ENCODE data around the gene PNPLA1.
A peak's percentile ranks its signal among the peaks of the same experiment; 100 is the strongest.

Gene PNPLA1

GRCh38 chr6:36246506-36247268 is 23.2 kb upstream of the PNPLA1 start:
- Histone ChIP-seq H3K79me2 (ENCODE audit: control insufficient read depth, insufficient read depth, low read length, unreplicated experiment) (no peaks in the 10 kb centered on the region), H3K4me3 (ENCODE audit: low read depth, low read length) (no peak overlapping the region), H3K27me3 (ENCODE audit: insufficient read depth, low read length) (no peaks in the 10 kb centered on the region), H3K4me1 (ENCODE audit: control insufficient read depth, insufficient read depth, low read length, unreplicated experiment) (peaks cover 33% of the 10 kb centered on the region), H3K36me3 (ENCODE audit: insufficient read depth, low read length) (no peaks in the 10 kb centered on the region), H3K27ac (ENCODE audit: low read depth, low read length) (no peak overlapping the region), H2AFZ (ENCODE audit: low read length, unreplicated experiment) (no peak overlapping the region)

DNA sequence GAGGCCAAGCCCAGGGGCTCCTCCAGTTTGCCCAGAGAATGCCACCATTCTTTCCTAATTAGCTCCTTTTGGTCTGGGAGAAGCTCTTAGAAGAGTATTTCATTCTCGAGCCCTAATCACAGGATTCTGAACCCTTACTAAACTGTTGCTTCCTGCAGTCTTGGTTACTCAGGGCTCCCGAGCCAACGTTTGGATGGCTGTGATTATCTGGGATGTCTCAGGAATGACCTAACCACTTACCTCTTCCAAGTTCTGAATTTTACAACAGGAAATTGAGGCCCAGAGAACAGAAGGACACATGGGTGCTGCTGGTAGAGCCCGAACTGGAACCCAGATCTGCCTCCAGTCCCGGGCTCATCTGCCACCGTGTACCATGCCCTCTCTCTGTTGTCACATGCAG is 22.2 kb upstream of the PNPLA1 start:
- Histone ChIP-seq H3K79me2 (ENCODE audit: control insufficient read depth, insufficient read depth, low read length, unreplicated experiment) (no peaks in the 10 kb centered on the region), H2AFZ (ENCODE audit: low read length, unreplicated experiment) (peak overlapping the region; percentile 86), H3K27ac (ENCODE audit: low read depth, low read length) (peak overlapping the region; percentile 86), H3K36me3 (ENCODE audit: insufficient read depth, low read length) (no peaks in the 10 kb centered on the region), H3K27me3 (ENCODE audit: insufficient read depth, low read length) (no peaks in the 10 kb centered on the region), H3K4me3 (ENCODE audit: low read depth, low read length) (0 out of 2 replicates have a peak overlapping the region, but pooled peaks have one; percentile 11), H3K4me1 (ENCODE audit: control insufficient read depth, insufficient read depth, low read length, unreplicated experiment) (peaks cover 33% of the 10 kb centered on the region)

DNA sequence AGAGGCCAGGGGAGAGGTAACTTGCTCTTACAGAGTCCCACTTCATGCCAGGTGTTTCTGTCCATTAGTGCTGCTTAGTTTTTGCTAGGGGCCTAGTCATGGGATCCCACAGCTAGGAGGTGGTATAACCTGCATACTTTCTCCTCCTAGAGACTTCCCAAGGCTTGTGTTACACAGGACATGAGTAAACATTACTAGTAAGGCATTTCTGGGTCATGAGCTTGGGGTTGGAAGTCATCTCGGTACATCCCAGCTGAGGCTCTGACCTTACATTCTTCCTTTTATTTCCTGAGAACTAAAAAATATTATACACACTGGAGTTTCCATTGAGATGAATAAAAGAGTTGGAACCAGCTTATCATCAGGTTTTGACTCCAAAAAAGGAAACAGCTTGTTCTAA is 20.9 kb upstream of the PNPLA1 start:
- Histone ChIP-seq H3K79me2 (ENCODE audit: control insufficient read depth, insufficient read depth, low read length, unreplicated experiment) (no peaks in the 10 kb centered on the region), H3K27me3 (ENCODE audit: insufficient read depth, low read length) (no peaks in the 10 kb centered on the region), H3K4me3 (ENCODE audit: low read depth, low read length) (no peak overlapping the region), H3K36me3 (ENCODE audit: insufficient read depth, low read length) (no peaks in the 10 kb centered on the region), H3K27ac (ENCODE audit: low read depth, low read length) (peak overlapping the region; percentile 86), H3K4me1 (ENCODE audit: control insufficient read depth, insufficient read depth, low read length, unreplicated experiment) (peaks cover 33% of the 10 kb centered on the region), H2AFZ (ENCODE audit: low read length, unreplicated experiment) (peak overlapping the region; percentile 52)

GRCh38 chr6:36249536-36249935 is 20.3 kb upstream of the PNPLA1 start:
- H3K36me3 ChIP-seq (ENCODE audit: insufficient read depth, low read length), result no peaks in the 10 kb centered on the region
- H2AFZ ChIP-seq (ENCODE audit: low read length, unreplicated experiment), result peak overlapping the region; percentile 52
- H3K79me2 ChIP-seq (ENCODE audit: control insufficient read depth, insufficient read depth, low read length, unreplicated experiment), result no peaks in the 10 kb centered on the region
- H3K4me1 ChIP-seq (ENCODE audit: control insufficient read depth, insufficient read depth, low read length, unreplicated experiment), result peaks cover 33% of the 10 kb centered on the region
- no peaks in the 10 kb centered on the region for H3K27me3 ChIP-seq (ENCODE audit: insufficient read depth, low read length)
- H3K27ac ChIP-seq (ENCODE audit: low read depth, low read length), result peak overlapping the region; percentile 86
- no peak overlapping the region for H3K4me3 ChIP-seq (ENCODE audit: low read depth, low read length)

- Histone ChIP-seq H3K27ac (ENCODE audit: low read depth, low read length) (no peak overlapping the region), H3K27me3 (ENCODE audit: insufficient read depth, low read length) (no peaks in the 10 kb centered on the region), H3K79me2 (ENCODE audit: control insufficient read depth, insufficient read depth, low read length, unreplicated experiment) (no peaks in the 10 kb centered on the region), H3K4me1 (ENCODE audit: control insufficient read depth, insufficient read depth, low read length, unreplicated experiment) (peaks cover 33% of the 10 kb centered on the region), H3K36me3 (ENCODE audit: insufficient read depth, low read length) (no peaks in the 10 kb centered on the region), H2AFZ (ENCODE audit: low read length, unreplicated experiment) (no peak overlapping the region), H3K4me3 (ENCODE audit: low read depth, low read length) (no peak overlapping the region)
Observed at GRCh38 chr6:36252005-36252404, 17.9 kb upstream of the PNPLA1 start.

GRCh38 chr6:36263390-36264000 is 6.4 kb upstream of the PNPLA1 start:
- Histone ChIP-seq H3K79me2 (ENCODE audit: control insufficient read depth, insufficient read depth, low read length, unreplicated experiment) (no peaks in the 10 kb centered on the region), H3K4me3 (ENCODE audit: low read depth, low read length) (no peak overlapping the region), H2AFZ (ENCODE audit: low read length, unreplicated experiment) (no peak overlapping the region), H3K36me3 (ENCODE audit: insufficient read depth, low read length) (no peaks in the 10 kb centered on the region), H3K4me1 (ENCODE audit: control insufficient read depth, insufficient read depth, low read length, unreplicated experiment) (no peaks in the 10 kb centered on the region), H3K27ac (ENCODE audit: low read depth, low read length) (no peak overlapping the region), H3K27me3 (ENCODE audit: insufficient read depth, low read length) (peaks cover 16% of the 10 kb centered on the region)

DNA sequence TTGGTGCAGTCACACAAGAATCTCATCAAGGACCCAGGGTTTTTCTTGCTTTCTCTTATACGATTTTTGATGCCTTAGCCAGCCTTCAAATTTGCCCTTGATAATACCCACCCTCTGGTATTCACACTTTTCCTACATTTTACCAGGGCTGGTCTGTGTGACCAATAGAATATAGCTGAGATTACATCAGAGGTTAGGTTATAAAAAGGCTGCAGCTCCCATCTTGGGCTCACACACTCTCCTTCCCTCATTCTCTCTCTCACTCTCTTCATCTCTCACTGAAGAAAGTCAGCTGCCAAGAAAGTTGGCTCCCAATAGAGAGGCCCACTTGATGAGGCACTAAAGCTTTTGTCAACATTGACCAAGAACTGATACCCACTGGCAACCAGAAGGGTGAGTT is 4.1 kb upstream of the PNPLA1 start:
- H3K27me3 ChIP-seq (ENCODE audit: insufficient read depth, low read length), result peaks cover 14% of the 10 kb centered on the region
- no peak overlapping the region for H3K4me3 ChIP-seq (ENCODE audit: low read depth, low read length)
- no peak overlapping the region for H2AFZ ChIP-seq (ENCODE audit: low read length, unreplicated experiment)
- no peaks in the 10 kb centered on the region for H3K4me1 ChIP-seq (ENCODE audit: control insufficient read depth, insufficient read depth, low read length, unreplicated experiment)
- no peak overlapping the region for H3K27ac ChIP-seq (ENCODE audit: low read depth, low read length)
- H3K79me2 ChIP-seq (ENCODE audit: control insufficient read depth, insufficient read depth, low read length, unreplicated experiment), result no peaks in the 10 kb centered on the region
- H3K36me3 ChIP-seq (ENCODE audit: insufficient read depth, low read length), result no peaks in the 10 kb centered on the region

DNA sequence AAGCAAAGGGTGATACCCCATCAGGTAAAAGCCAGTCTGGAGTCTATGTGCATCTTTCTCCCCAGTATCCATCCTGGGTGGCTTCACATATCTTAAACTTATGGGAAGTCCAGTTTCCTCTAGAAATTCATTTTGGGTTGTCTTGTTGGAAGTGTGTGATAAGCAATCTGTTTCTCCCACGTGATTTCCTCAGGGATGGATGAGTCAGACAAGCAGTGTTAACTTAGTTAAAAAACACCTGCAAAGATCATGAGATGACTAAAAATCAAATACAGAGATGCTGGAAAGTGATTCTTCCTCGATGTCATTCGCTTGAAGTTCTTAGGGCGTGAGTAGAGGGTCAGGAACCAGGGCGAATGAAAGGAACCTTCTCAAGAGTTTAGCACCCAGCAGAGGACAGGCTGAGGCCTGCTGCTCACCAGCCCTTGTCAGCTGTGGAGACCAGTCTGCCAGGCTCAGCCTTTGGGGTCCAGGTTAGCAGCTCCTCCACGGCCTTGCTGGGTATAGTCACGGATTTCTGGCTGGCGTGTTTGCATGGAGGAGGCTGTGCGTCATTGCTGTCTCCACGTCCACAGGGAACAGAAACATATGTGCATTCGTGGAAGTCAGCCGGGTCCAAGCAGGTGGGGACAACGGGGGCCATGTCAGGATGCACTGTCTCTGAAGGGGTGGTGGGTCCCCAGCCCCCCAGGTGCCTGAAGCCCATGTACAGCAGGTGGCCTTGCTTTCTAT is 2.8 kb upstream of the PNPLA1 start:
- Histone ChIP-seq H2AFZ (ENCODE audit: low read length, unreplicated experiment) (no peak overlapping the region), H3K4me1 (ENCODE audit: control insufficient read depth, insufficient read depth, low read length, unreplicated experiment) (no peaks in the 10 kb centered on the region), H3K4me3 (ENCODE audit: low read depth, low read length) (no peak overlapping the region), H3K27me3 (ENCODE audit: insufficient read depth, low read length) (peaks cover 11% of the 10 kb centered on the region), H3K36me3 (ENCODE audit: insufficient read depth, low read length) (no peaks in the 10 kb centered on the region), H3K79me2 (ENCODE audit: control insufficient read depth, insufficient read depth, low read length, unreplicated experiment) (no peaks in the 10 kb centered on the region), H3K27ac (ENCODE audit: low read depth, low read length) (no peak overlapping the region)

DNA sequence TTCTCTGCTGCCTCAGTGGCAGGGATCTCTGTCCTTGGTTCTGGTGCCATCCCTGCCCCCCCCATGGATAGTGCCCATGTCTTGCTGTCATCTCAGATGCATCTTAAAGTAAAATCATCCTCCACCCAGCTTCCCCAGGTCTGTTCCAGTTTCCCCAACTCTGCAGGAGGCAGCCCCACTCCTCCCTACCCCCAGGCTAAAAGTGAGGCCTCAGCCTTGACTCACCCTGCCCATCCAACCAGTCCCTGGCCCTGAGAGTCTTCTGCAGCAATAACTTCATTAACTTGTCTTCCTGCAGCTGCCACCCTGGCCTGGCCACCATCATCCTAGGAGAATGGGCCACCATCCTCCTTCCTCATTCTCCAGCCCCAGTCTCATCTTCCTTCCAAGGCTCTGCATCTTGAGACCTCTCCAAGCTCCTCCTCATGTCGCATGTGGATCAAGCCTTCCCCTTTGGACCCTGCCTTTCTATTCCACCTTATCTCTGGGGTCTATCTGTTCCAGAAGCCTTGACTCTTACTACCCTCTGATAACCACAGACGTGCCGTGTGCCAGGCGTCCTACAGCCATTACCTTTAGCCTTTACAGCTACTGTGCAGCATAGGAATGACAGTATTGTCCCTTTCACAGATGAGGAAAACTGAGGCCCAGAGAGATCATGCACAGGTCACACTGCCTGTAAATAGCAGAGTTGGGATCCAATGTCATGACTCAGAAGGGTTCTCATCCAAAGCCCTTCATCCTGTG is 2.0 kb upstream of the PNPLA1 start:
- H3K27ac ChIP-seq (ENCODE audit: low read depth, low read length), result no peak overlapping the region
- peaks cover 7% of the 10 kb centered on the region for H3K27me3 ChIP-seq (ENCODE audit: insufficient read depth, low read length)
- no peaks in the 10 kb centered on the region for H3K36me3 ChIP-seq (ENCODE audit: insufficient read depth, low read length)
- no peak overlapping the region for H3K4me3 ChIP-seq (ENCODE audit: low read depth, low read length)
- H3K4me1 ChIP-seq (ENCODE audit: control insufficient read depth, insufficient read depth, low read length, unreplicated experiment), result no peaks in the 10 kb centered on the region
- no peak overlapping the region for H2AFZ ChIP-seq (ENCODE audit: low read length, unreplicated experiment)
- H3K79me2 ChIP-seq (ENCODE audit: control insufficient read depth, insufficient read depth, low read length, unreplicated experiment), result no peaks in the 10 kb centered on the region

- Histone ChIP-seq H3K27ac (ENCODE audit: low read depth, low read length) (no peak overlapping the region), H3K4me3 (ENCODE audit: low read depth, low read length) (no peak overlapping the region), H3K79me2 (ENCODE audit: control insufficient read depth, insufficient read depth, low read length, unreplicated experiment) (no peaks in the 10 kb centered on the region), H2AFZ (ENCODE audit: low read length, unreplicated experiment) (no peak overlapping the region), H3K27me3 (ENCODE audit: insufficient read depth, low read length) (peaks cover 8% of the 10 kb centered on the region; the same call in 1 of the 2 replicates), H3K4me1 (ENCODE audit: control insufficient read depth, insufficient read depth, low read length, unreplicated experiment) (no peaks in the 10 kb centered on the region), H3K36me3 (ENCODE audit: insufficient read depth, low read length) (no peaks in the 10 kb centered on the region)
Observed at GRCh38 chr6:36268478-36269275, 1.2 kb upstream of the PNPLA1 start.

Data from ACC112 (cell line).